Nephron (organoid): ENCODE data around the gene COA1.

ENCODE experiments used
- H3K27ac Mint-ChIP-seq, 3 experiments: 2 replicates each; pipeline ENCODE4 v1.8.0; 2020; ENCODE audit warnings: mixed read lengths in 3 of 3, mild to moderate bottlenecking in 2 of 3, moderate library complexity in 1 of 3
- H3K27me3 Mint-ChIP-seq: 2 replicates; pipeline ENCODE4 v1.8.0; 2021; ENCODE audit warnings: low read depth, mild to moderate bottlenecking, moderate library complexity, mixed read lengths
- H3K36me3 Mint-ChIP-seq: 2 replicates; pipeline ENCODE4 v1.8.0; 2020; ENCODE audit warnings: low read depth, mixed read lengths
- H3K4me1 Mint-ChIP-seq: 2 replicates; pipeline ENCODE4 v1.8.0; 2020; ENCODE audit warnings: mixed read lengths
- H3K4me3 Mint-ChIP-seq, 3 experiments: 2 replicates each; pipeline ENCODE4 v1.8.0; 2020; ENCODE audit warnings: mild to moderate bottlenecking in 3 of 3, mixed read lengths in 3 of 3, moderate library complexity in 2 of 3
- H3K9me3 Mint-ChIP-seq: 2 replicates; pipeline ENCODE4 v1.8.0; 2020; ENCODE audit warnings: mixed read lengths
- CTCF ChIP-seq, 3 experiments: fragments of 200-600 bp; sonication (generic); IDR thresholded peaks; one replicate each; pipeline ENCODE4 v1.5.0; 2021; ENCODE audit warnings: antibody characterized with exemption in 3 of 3; ENCODE audit not compliant: unreplicated experiment in 3 of 3

COA1 gene

GRCh38 chr7:43703573-43703972 is 25.8 kb downstream of the COA1 start:
- Mint-ChIP-seq H3K4me1 (peaks cover 7% of the 10 kb centered on the region), H3K9me3 (peaks cover 25% of the 10 kb centered on the region), H3K36me3 (peaks cover 51% of the 10 kb centered on the region), H3K27ac (no peak overlapping the region), H3K27me3 (no peaks in the 10 kb centered on the region), H3K4me3 (no peak overlapping the region)
- TF ChIP-seq CTCF (IDR thresholded peaks at IDR 0.05; ENCODE audit: unreplicated experiment in 3 of 3) = no peak

- H3K27ac Mint-ChIP-seq = no peak overlapping the region
- H3K4me3 Mint-ChIP-seq = no peak overlapping the region
- H3K36me3 Mint-ChIP-seq = peaks cover 45% of the 10 kb centered on the region
- TF ChIP-seq CTCF (IDR thresholded peaks at IDR 0.05; ENCODE audit: unreplicated experiment in 3 of 3) = no peak
- peaks cover 19% of the 10 kb centered on the region for H3K9me3 Mint-ChIP-seq
- no peaks in the 10 kb centered on the region for H3K27me3 Mint-ChIP-seq
- peaks cover 7% of the 10 kb centered on the region for H3K4me1 Mint-ChIP-seq
Observed at GRCh38 chr7:43702974-43703373, 26.3 kb downstream of the COA1 start.

GRCh38 chr7:43701929-43702328 is 27.4 kb downstream of the COA1 start:
- no peak for TF ChIP-seq CTCF (IDR thresholded peaks at IDR 0.05; ENCODE audit: unreplicated experiment in 3 of 3)
- Mint-ChIP-seq H3K4me3 (no peak overlapping the region), H3K4me1 (peaks cover 7% of the 10 kb centered on the region), H3K36me3 (peaks cover 34% of the 10 kb centered on the region), H3K27ac (no peak overlapping the region), H3K9me3 (peaks cover 14% of the 10 kb centered on the region), H3K27me3 (no peaks in the 10 kb centered on the region)

- no peak overlapping the region for H3K27ac Mint-ChIP-seq
- peaks cover 33% of the 10 kb centered on the region for H3K36me3 Mint-ChIP-seq
- TF ChIP-seq CTCF (IDR thresholded peaks at IDR 0.05; ENCODE audit: unreplicated experiment in 3 of 3) = no peak
- no peaks in the 10 kb centered on the region for H3K27me3 Mint-ChIP-seq
- peaks cover 7% of the 10 kb centered on the region for H3K4me1 Mint-ChIP-seq
- H3K9me3 Mint-ChIP-seq = peaks cover 14% of the 10 kb centered on the region
- H3K4me3 Mint-ChIP-seq = no peak overlapping the region
Observed at GRCh38 chr7:43701500-43701854, 27.8 kb downstream of the COA1 start.

GRCh38 chr7:43700646-43701499 is 28.4 kb downstream of the COA1 start:
- H3K27me3 Mint-ChIP-seq = no peaks in the 10 kb centered on the region
- H3K4me1 Mint-ChIP-seq = peaks cover 7% of the 10 kb centered on the region
- TF ChIP-seq CTCF (IDR thresholded peaks at IDR 0.05; ENCODE audit: unreplicated experiment in 3 of 3) = no peak
- H3K36me3 Mint-ChIP-seq = peaks cover 32% of the 10 kb centered on the region
- H3K4me3 Mint-ChIP-seq = no peak overlapping the region
- H3K9me3 Mint-ChIP-seq = peaks cover 13% of the 10 kb centered on the region
- peak overlapping the region in 1 of 3 experiments; percentile 9 for H3K27ac Mint-ChIP-seq

- peaks cover 24% of the 10 kb centered on the region for H3K36me3 Mint-ChIP-seq
- peaks cover 7% of the 10 kb centered on the region for H3K4me1 Mint-ChIP-seq
- TF ChIP-seq CTCF (IDR thresholded peaks at IDR 0.05; ENCODE audit: unreplicated experiment in 3 of 3) = peak; percentile 62 to 67 (median 65)
- H3K27ac Mint-ChIP-seq = no peak overlapping the region
- no peak overlapping the region for H3K4me3 Mint-ChIP-seq
- no peaks in the 10 kb centered on the region for H3K27me3 Mint-ChIP-seq
- peaks cover 9% of the 10 kb centered on the region for H3K9me3 Mint-ChIP-seq
Observed at GRCh38 chr7:43700059-43700501, 29.2 kb downstream of the COA1 start.
